HepG2 (cell line): Measurements from ENCODE around the gene TFDP1. TPM values are rescaled to one million over a fixed set of nuclear protein-coding genes. Genes with fewer than 3 reads are reported as not detected.

Experiments
- ATAC-seq: fragments of 200-7000 bp; cut with Tn5 transposase; 3 replicates; pipeline ENCODE4 v1.9.1; 2020; ENCODE audit warnings: mild to moderate bottlenecking, moderate library complexity
- BruUV-seq: library from RNA; stranded (reverse); fragments of 400-500 nt; replicated peaks from 2 replicates; lab custom pipeline; 2021; lab: Mats Ljungman, UMichigan
- CTCF ChIA-PET: fragments of 300-600 bp; formaldehyde crosslinking; extraction: SDS; loops from one replicate; lab custom pipeline; 2021; ENCODE audit warnings: low total read pairs, inconsistent platforms, low intra/inter-chr PET ratio; lab: Yijun Ruan, JAX
- POLR2A ChIA-PET: fragments of 350-600 bp; sonication (Branson Sonifier 250); formaldehyde crosslinking; loops from one replicate; lab custom pipeline; 2020; ENCODE audit warnings: antibody characterized with exemption, inconsistent platforms; lab: Yijun Ruan, JAX
- DNase-seq: peaks from one replicate; pipeline ENCODE4 v3.0.0-alpha.2; 2015; ENCODE audit warnings: low spot score
- FAIRE-seq: peaks from 3 replicates; lab custom pipeline; 2011; peaks lifted over from hg19 to GRCh38; lab: Jason Lieb, UNC
- H2AFZ ChIP-seq: one replicate; pipeline ENCODE4 v1.6.1; 2011; ENCODE audit warnings: low read length, inconsistent platforms
- H3K27ac ChIP-seq: fragments of 300-600 bp; 3 replicates; pipeline ENCODE4 v1.8.0; 2011; ENCODE audit warnings: mixed run types, mild to moderate bottlenecking, mixed read lengths, low read length, inconsistent platforms; ENCODE audit not compliant: insufficient read depth; ENCODE audit errors: extremely low read length
- H3K27me3 ChIP-seq, 2 experiments: fragments of 200-600 bp in 1 of 2; 2 replicates in 1 of 2; 3 replicates in 1 of 2; pipeline versions ENCODE4 v1.6.0 to v1.8.0; 2011; ENCODE audit warnings: low read length in 2 of 2, mild to moderate bottlenecking in 2 of 2, moderate library complexity in 2 of 2, inconsistent platforms in 1 of 2; ENCODE audit not compliant: insufficient read depth in 2 of 2, control insufficient read depth in 1 of 2
- H3K36me3 ChIP-seq, 2 experiments: fragments of 200-600 bp in 1 of 2; replicated peaks in 1 of 2; 2 replicates in 1 of 2; 3 replicates in 1 of 2; pipeline versions ENCODE4 v1.5.1 to v1.8.0; 2011; ENCODE audit warnings: low read length in 2 of 2, inconsistent platforms in 1 of 2; ENCODE audit not compliant: insufficient read depth in 2 of 2, control insufficient read depth in 1 of 2
- H3K4me1 ChIP-seq: 2 replicates; pipeline ENCODE4 v1.5.1; 2012; ENCODE audit warnings: low read length, inconsistent platforms; ENCODE audit not compliant: insufficient read depth
- H3K4me2 ChIP-seq: 2 replicates; pipeline ENCODE4 v1.6.0; 2011; ENCODE audit warnings: low read depth, low read length, inconsistent platforms
- H3K4me3 ChIP-seq, 3 experiments: fragments of 200-600 bp in 1 of 3; sonication (generic), shearing (Covaris generic) in 1 of 3; replicated peaks in 1 of 3; 2 replicates each; pipeline ENCODE4 v1.5.1; 2011 to 2016; ENCODE audit warnings: low read length in 3 of 3, inconsistent platforms in 2 of 3, low read depth in 2 of 3, mild to moderate bottlenecking in 2 of 3, control low read depth in 1 of 3, mixed read lengths in 1 of 3; ENCODE audit not compliant: insufficient read depth in 1 of 3
- H3K79me2 ChIP-seq: one replicate; pipeline ENCODE4 v1.6.1; 2011; ENCODE audit warnings: low read length, inconsistent platforms; ENCODE audit not compliant: insufficient read depth
- H3K9ac ChIP-seq: 2 replicates; pipeline ENCODE4 v1.6.0; 2011; ENCODE audit warnings: mild to moderate bottlenecking, low read depth, low read length, inconsistent platforms; ENCODE audit not compliant: insufficient read depth
- H3K9me3 ChIP-seq: 2 replicates; pipeline ENCODE4 v1.5.1; 2012; ENCODE audit warnings: mild to moderate bottlenecking, low read length
- H4K20me1 ChIP-seq: 2 replicates; pipeline ENCODE4 v1.6.0; 2011; ENCODE audit warnings: inconsistent platforms, mild to moderate bottlenecking, low read length, moderate library complexity; ENCODE audit not compliant: insufficient read depth
- ATM ChIP-seq: fragments of 450-650 bp; IDR thresholded peaks from 2 replicates; pipeline ENCODE4 v1.7.1; 2017; ENCODE audit warnings: mild to moderate bottlenecking, borderline replicate concordance
- CENPBD1 ChIP-seq: sonication (generic); formaldehyde crosslinking; IDR thresholded peaks from 2 replicates; pipeline ENCODE4 v1.8.0; 2022; ENCODE audit warnings: missing genetic modification reagents, low read depth, mild to moderate bottlenecking, borderline replicate concordance
- MZF1 ChIP-seq: sonication (generic); formaldehyde crosslinking; IDR thresholded peaks from 2 replicates; pipeline ENCODE4 v1.8.1; 2023; ENCODE audit warnings: mild to moderate bottlenecking, missing genetic modification reagents, borderline replicate concordance
- PAF1 ChIP-seq: IDR thresholded peaks from 2 replicates; pipeline ENCODE4 v1.6.1; 2016; ENCODE audit warnings: missing genetic modification reagents, missing compliant biosample characterization
- PHF5A ChIP-seq: IDR thresholded peaks from one replicate; pipeline ENCODE4 v1.6.1; 2018; ENCODE audit warnings: low read depth, missing genetic modification reagents; ENCODE audit not compliant: unreplicated experiment
- RBM22 ChIP-seq: fragments of 200-400 bp; formaldehyde crosslinking; optimal IDR thresholded peaks from 2 replicates; pipeline ENCODE3; 2017; ENCODE audit warnings: mild to moderate bottlenecking, low read length, moderate library complexity
- TBP ChIP-seq: sonication (generic); formaldehyde crosslinking; IDR thresholded peaks from 2 replicates; pipeline ENCODE4 v1.5.0; 2020; ENCODE audit warnings: missing genetic modification reagents
- TEAD2 ChIP-seq: sonication (generic); formaldehyde crosslinking; IDR thresholded peaks from 2 replicates; pipeline ENCODE4 v1.9.0; 2021; ENCODE audit warnings: missing genetic modification reagents
- TSC22D2 ChIP-seq: sonication (generic); formaldehyde crosslinking; IDR thresholded peaks from 2 replicates; pipeline ENCODE4 v1.5.1; 2020; ENCODE audit warnings: missing genetic modification reagents, mild to moderate bottlenecking, borderline replicate concordance
- ZBTB7A ChIP-seq: sonication (generic); formaldehyde crosslinking; IDR thresholded peaks from 2 replicates; pipeline ENCODE4 v1.8.0; 2022; ENCODE audit warnings: mild to moderate bottlenecking, missing genetic modification reagents
- ZNF362 ChIP-seq: sonication (generic); formaldehyde crosslinking; IDR thresholded peaks from 2 replicates; pipeline ENCODE4 v1.4.0; 2020; ENCODE audit warnings: missing genetic modification reagents, mild to moderate bottlenecking, borderline replicate concordance
- ZNF75D ChIP-seq: sonication (generic); formaldehyde crosslinking; IDR thresholded peaks from 2 replicates; pipeline ENCODE4 v1.8.1; 2023; ENCODE audit warnings: missing genetic modification reagents, mild to moderate bottlenecking, borderline replicate concordance
- ZNF800 ChIP-seq: sonication (generic); formaldehyde crosslinking; IDR thresholded peaks from 2 replicates; pipeline ENCODE4 v1.4.0; 2020; ENCODE audit warnings: missing genetic modification reagents
- ZXDC ChIP-seq: sonication (generic); formaldehyde crosslinking; IDR thresholded peaks from 2 replicates; pipeline ENCODE4 v1.5.0; 2020; ENCODE audit warnings: mild to moderate bottlenecking, missing genetic modification reagents
- WGBS: methylation state at CpG from one replicate; pipeline ENCODE4 v1.1.6; 2017; ENCODE audit warnings: low lambda C conversion rate; 5-methylcytosine and 5-hydroxymethylcytosine counted together
- in situ Hi-C: cut with HindIII; loops from 2 replicates; pipeline ENCODE4 v1.10.0; 2017; ENCODE audit warnings: low pct_unique_long_range_greater_than_20kb; ENCODE audit not compliant: extremely low pct_ligation_motif_present
- intact Hi-C: fragments of 100-400 bp; cut with micrococcal nuclease; formaldehyde crosslinking; loops from one replicate; pipeline ENCODE4 v1.10.0; 2022; ENCODE audit not compliant: unreplicated experiment
- polyA plus RNA-seq, 8 experiments: library from polyadenylated mRNA; depleted of rRNA in 3 of 8; stranded (reverse) in 7 of 8; unstranded in 1 of 8; fragments of >200 nt; fragmentation: Illumina TruSeq in 4 of 8; extraction: Trizol in 4 of 8; gene quantifications; 2 replicates each; pipeline versions ENCODE4 v1.2.1 to v1.2.3, GENCODE V29; 2011 to 2016; ENCODE audit warnings: low read depth in 4 of 8, missing spikeins in 1 of 8, mixed read lengths in 1 of 8; ENCODE audit not compliant: insufficient read depth in 1 of 8
- total RNA-seq, 5 experiments: library from RNA; depleted of rRNA; stranded (reverse); fragments of >200 nt; fragmentation: Illumina TruSeq; extraction: Trizol; gene quantifications; 2 replicates each; pipeline ENCODE4 v1.2.3, GENCODE V29; 2016; ENCODE audit warnings: low read depth in 1 of 5

The TFDP1 gene
- total and polyA plus RNA-seq, 2 of the 13 experiments (the other 11 are each of a cell fraction or from before 2014, with no cell fraction given): 38.0 to 84.2 TPM

GRCh38 chr13:113589961-113590339, 5.4 kb downstream of the TFDP1 start:
- WGBS: 98% methylated on average over 12 of the region's 14 CpGs
- CTCF ChIA-PET: no interaction called here
- in situ Hi-C loops: no loop called here

GRCh38 chr13:113591750-113592149, 7.2 kb downstream of the TFDP1 start:
- Histone ChIP-seq H4K20me1 (peaks cover 10% of the 10 kb centered on the region), H3K27me3 (no peaks in the 10 kb centered on the region), H3K9ac (no peak overlapping the region), H3K4me1 (peaks cover 20% of the 10 kb centered on the region), H2AFZ (no peak overlapping the region), H3K79me2 (peaks cover 79% of the 10 kb centered on the region), H3K9me3 (no peaks in the 10 kb centered on the region), H3K4me2 (no peak overlapping the region), H3K27ac (no peak overlapping the region), H3K36me3 (peaks cover 9 to 38% of the 10 kb centered on the region in 2 experiments; a peak in 4 of 5 replicates), H3K4me3 (no peak overlapping the region)
- BruUV-seq: no TSS peak
- ATAC-seq (no peak), DNase-seq (no peak), FAIRE-seq (no peak)
- in situ Hi-C loops (no loop called here), intact Hi-C loops (no loop called here)
- WGBS: 85% methylated on average over 11 of the region's 11 CpGs
- ChIA-PET POLR2A (no interaction called here), CTCF (no interaction called here)
- TF ChIP-seq PHF5A (CRISPR knock-in tag): no peak
- TF ChIP-seq ZBTB7A: no peak
- no peak for TF ChIP-seq ZNF75D
- TF ChIP-seq PAF1 (CRISPR knock-in tag): no peak
- no peak for TF ChIP-seq CENPBD1 (CRISPR knock-in tag)
- TF ChIP-seq TSC22D2: no peak
- no peak for TF ChIP-seq ATM
- no peak for TF ChIP-seq TBP (CRISPR knock-in tag)
- no peak for TF ChIP-seq ZXDC (CRISPR knock-in tag)
- no peak for TF ChIP-seq ZNF800 (CRISPR knock-in tag)
- no peak for TF ChIP-seq ZNF362 (CRISPR knock-in tag)
- TF ChIP-seq MZF1 (CRISPR knock-in tag): no peak

More at GRCh38 chr13:113589961-113590339, 5.4 kb downstream of the TFDP1 start:
- Histone ChIP-seq H3K27ac (no peak overlapping the region), H3K79me2 (peaks cover 78% of the 10 kb centered on the region), H3K9ac (no peak overlapping the region), H3K9me3 (no peaks in the 10 kb centered on the region), H3K4me3 (no peak overlapping the region), H3K27me3 (no peaks in the 10 kb centered on the region), H2AFZ (no peak overlapping the region), H3K36me3 (peaks cover 4 to 25% of the 10 kb centered on the region in 2 experiments; a peak in 4 of 5 replicates)
- no peak for DNase-seq
- FAIRE-seq: no peak
- POLR2A ChIA-PET: no interaction called here
- intact Hi-C loops: no loop called here
- no peak for ATAC-seq
- no TSS peak for BruUV-seq
- TF ChIP-seq TEAD2 (CRISPR knock-in tag): no peak
- peak; percentile 31 for TF ChIP-seq RBM22
- TF ChIP-seq, all 625 proteins: peak for 1
- peaks cover 10% of the 10 kb centered on the region for H4K20me1 ChIP-seq
- H3K4me2 ChIP-seq: no peak overlapping the region
- H3K4me1 ChIP-seq: peaks cover 31% of the 10 kb centered on the region
